DOHH2 (cell line): ENCODE data around the gene CACNA2D3.

Source experiments
- H3F3A ChIP-seq: fragments of 200-600 bp; sonication (generic), shearing (Covaris generic); 2 replicates; pipeline ENCODE4 v1.6.0; 2016; ENCODE audit warnings: antibody characterized with exemption, mild to moderate bottlenecking; ENCODE audit not compliant: control insufficient read depth, insufficient read depth
- H3K27ac ChIP-seq: fragments of 200-600 bp; sonication (generic); 2 replicates; pipeline ENCODE4 v1.5.1; 2014; ENCODE audit warnings: low read depth, mild to moderate bottlenecking, low read length, moderate library complexity
- H3K27me3 ChIP-seq: fragments of 200-600 bp; sonication (generic); 2 replicates; pipeline ENCODE4 v1.6.1; 2014; ENCODE audit warnings: mild to moderate bottlenecking, low read length, mixed read lengths; ENCODE audit not compliant: control insufficient read depth
- H3K36me3 ChIP-seq: fragments of 200-600 bp; sonication (generic); 2 replicates; pipeline ENCODE4 v1.6.1; 2014; ENCODE audit warnings: mild to moderate bottlenecking, low read length, moderate library complexity, mixed read lengths; ENCODE audit not compliant: control insufficient read depth
- H3K4me1 ChIP-seq: fragments of 200-600 bp; sonication (generic); 2 replicates; pipeline ENCODE4 v1.6.1; 2014; ENCODE audit warnings: mild to moderate bottlenecking, low read length, mixed read lengths; ENCODE audit not compliant: control insufficient read depth
- H3K4me2 ChIP-seq: fragments of 200-600 bp; sonication (generic); 2 replicates; pipeline ENCODE4 v1.6.0; 2014; ENCODE audit warnings: mild to moderate bottlenecking, low read length, moderate library complexity
- H3K4me3 ChIP-seq: fragments of 200-600 bp; sonication (generic); 2 replicates; pipeline ENCODE4 v1.5.1; 2014; ENCODE audit warnings: mild to moderate bottlenecking, low read length, mixed read lengths
- H3K79me2 ChIP-seq: fragments of 200-600 bp; sonication (generic); 2 replicates; pipeline ENCODE4 v1.6.1; 2014; ENCODE audit warnings: mild to moderate bottlenecking, low read length, mixed read lengths; ENCODE audit not compliant: control insufficient read depth
- H3K9me2 ChIP-seq: fragments of 200-600 bp; sonication (generic); replicated peaks from 2 replicates; pipeline ENCODE4 v1.6.1; 2014; ENCODE audit warnings: mild to moderate bottlenecking, low read length, mixed read lengths; ENCODE audit not compliant: control insufficient read depth
- H3K9me3 ChIP-seq: fragments of 200-600 bp; sonication (generic); 2 replicates; pipeline ENCODE4 v1.6.1; 2014; ENCODE audit warnings: antibody characterized with exemption, low read length, mixed read lengths; ENCODE audit not compliant: control insufficient read depth, insufficient read depth
- H4K20me1 ChIP-seq: fragments of 200-600 bp; sonication (generic); 2 replicates; pipeline ENCODE4 v1.6.0; 2014; ENCODE audit warnings: low read depth, mild to moderate bottlenecking, antibody characterized with exemption, low read length, moderate library complexity; ENCODE audit not compliant: control insufficient read depth, insufficient read depth
- EZH2phosphoT487 ChIP-seq: fragments of 200-600 bp; sonication (generic); IDR thresholded peaks from 2 replicates; pipeline ENCODE4 v1.6.1; 2017; ENCODE audit warnings: borderline replicate concordance, mild to moderate bottlenecking, antibody characterized with exemption, low read length, moderate library complexity, mixed read lengths
- TF ChIP-seq, protein P1 (sequence below): fragments of 200-600 bp; sonication (generic); IDR thresholded peaks from one replicate; pipeline ENCODE4 v1.5.1; 2014; ENCODE audit warnings: antibody characterized with exemption, mild to moderate bottlenecking, low read depth, low read length; ENCODE audit not compliant: poor library complexity, severe bottlenecking

Gene CACNA2D3

DNA sequence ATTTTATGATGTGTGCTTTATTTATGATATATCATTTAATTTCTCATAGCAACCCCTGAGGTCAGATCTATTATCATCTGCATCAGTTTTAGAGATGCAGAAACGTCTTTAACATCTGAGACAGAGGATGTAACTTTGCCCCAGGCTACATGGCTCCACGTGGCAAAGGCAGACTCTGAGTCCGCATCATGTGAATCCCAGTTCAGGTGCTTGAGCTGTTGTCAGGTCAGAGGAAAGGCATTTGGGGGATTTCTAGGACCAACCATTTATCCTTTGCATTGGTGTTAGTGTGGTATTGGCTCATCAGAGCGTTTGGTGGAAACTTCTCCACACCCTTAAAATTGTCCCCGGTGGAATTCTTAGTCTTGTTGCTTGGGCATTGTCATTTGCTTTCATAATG lies 10.8 kb downstream of the CACNA2D3 start:
- Histone ChIP-seq H3K27ac (no peak overlapping the region), H3K27me3 (no peaks in the 10 kb centered on the region), H3K4me3 (no peak overlapping the region), H4K20me1 (no peaks in the 10 kb centered on the region), H3K9me2 (no peaks in the 10 kb centered on the region), H3F3A (no peaks in the 10 kb centered on the region), H3K4me2 (no peak overlapping the region), H3K4me1 (no peaks in the 10 kb centered on the region), H3K9me3 (no peaks in the 10 kb centered on the region), H3K36me3 (no peaks in the 10 kb centered on the region), H3K79me2 (no peaks in the 10 kb centered on the region)
- no peak for TF ChIP-seq EZH2phosphoT487
- TF ChIP-seq, protein P1, sequence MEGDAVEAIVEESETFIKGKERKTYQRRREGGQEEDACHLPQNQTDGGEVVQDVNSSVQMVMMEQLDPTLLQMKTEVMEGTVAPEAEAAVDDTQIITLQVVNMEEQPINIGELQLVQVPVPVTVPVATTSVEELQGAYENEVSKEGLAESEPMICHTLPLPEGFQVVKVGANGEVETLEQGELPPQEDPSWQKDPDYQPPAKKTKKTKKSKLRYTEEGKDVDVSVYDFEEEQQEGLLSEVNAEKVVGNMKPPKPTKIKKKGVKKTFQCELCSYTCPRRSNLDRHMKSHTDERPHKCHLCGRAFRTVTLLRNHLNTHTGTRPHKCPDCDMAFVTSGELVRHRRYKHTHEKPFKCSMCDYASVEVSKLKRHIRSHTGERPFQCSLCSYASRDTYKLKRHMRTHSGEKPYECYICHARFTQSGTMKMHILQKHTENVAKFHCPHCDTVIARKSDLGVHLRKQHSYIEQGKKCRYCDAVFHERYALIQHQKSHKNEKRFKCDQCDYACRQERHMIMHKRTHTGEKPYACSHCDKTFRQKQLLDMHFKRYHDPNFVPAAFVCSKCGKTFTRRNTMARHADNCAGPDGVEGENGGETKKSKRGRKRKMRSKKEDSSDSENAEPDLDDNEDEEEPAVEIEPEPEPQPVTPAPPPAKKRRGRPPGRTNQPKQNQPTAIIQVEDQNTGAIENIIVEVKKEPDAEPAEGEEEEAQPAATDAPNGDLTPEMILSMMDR, result no peak

DNA sequence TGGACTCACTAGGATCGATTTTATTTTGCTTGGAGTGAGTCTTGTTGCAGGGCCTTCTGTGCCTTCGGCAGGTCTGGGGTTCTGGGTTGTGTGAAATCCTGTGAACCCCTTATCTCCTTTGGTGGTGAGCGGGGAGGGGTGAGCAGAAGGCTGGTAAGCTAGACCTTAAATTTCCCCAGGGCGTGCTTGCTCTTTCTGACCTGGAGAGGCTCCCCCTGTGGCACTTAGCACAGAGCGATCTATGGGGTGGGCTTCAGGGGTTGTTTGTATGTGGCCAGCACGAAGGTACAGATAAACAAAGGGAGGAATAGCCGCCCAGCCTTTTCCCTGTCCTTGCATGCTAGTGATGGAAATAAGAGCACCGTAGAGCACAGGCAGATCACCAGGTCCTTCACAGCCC lies 11.8 kb downstream of the CACNA2D3 start:
- no peak overlapping the region for H3K27ac ChIP-seq
- no peaks in the 10 kb centered on the region for H3K27me3 ChIP-seq
- H4K20me1 ChIP-seq, result no peaks in the 10 kb centered on the region
- H3K36me3 ChIP-seq, result no peaks in the 10 kb centered on the region
- H3K4me3 ChIP-seq, result no peak overlapping the region
- H3K79me2 ChIP-seq, result no peaks in the 10 kb centered on the region
- H3K4me2 ChIP-seq, result no peak overlapping the region
- H3K9me2 ChIP-seq, result no peaks in the 10 kb centered on the region
- no peak for TF ChIP-seq EZH2phosphoT487
- TF ChIP-seq, protein P1, result no peak
- no peaks in the 10 kb centered on the region for H3F3A ChIP-seq
- H3K9me3 ChIP-seq, result no peaks in the 10 kb centered on the region
- no peaks in the 10 kb centered on the region for H3K4me1 ChIP-seq

DNA sequence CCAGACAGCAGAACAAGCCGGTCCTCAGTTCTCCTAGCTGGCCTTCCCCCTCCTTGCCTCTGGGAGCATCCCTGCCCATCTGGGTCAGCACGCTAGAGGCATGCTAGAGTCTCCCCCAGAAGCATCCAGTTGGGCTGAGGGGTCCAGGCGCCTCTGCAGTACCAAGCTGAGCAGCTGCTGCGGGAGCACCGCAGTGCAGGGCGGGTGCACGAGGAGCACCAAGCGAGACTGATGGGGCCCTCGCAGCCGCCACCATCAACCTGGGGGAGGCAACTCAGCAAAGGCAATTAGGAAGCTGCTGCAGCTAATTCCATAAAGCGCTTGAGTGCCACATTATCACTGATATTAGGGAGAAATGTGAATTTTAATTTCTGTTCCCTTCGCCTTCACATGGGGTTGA lies 12.4 kb downstream of the CACNA2D3 start:
- no peaks in the 10 kb centered on the region for H3K4me1 ChIP-seq
- H3K4me3 ChIP-seq, result no peak overlapping the region
- no peak for TF ChIP-seq EZH2phosphoT487
- TF ChIP-seq, protein P1, result no peak
- no peaks in the 10 kb centered on the region for H3K79me2 ChIP-seq
- H3K4me2 ChIP-seq, result no peak overlapping the region
- no peaks in the 10 kb centered on the region for H4K20me1 ChIP-seq
- no peaks in the 10 kb centered on the region for H3F3A ChIP-seq
- H3K36me3 ChIP-seq, result no peaks in the 10 kb centered on the region
- no peaks in the 10 kb centered on the region for H3K9me2 ChIP-seq
- no peaks in the 10 kb centered on the region for H3K27me3 ChIP-seq
- no peak overlapping the region for H3K27ac ChIP-seq
- H3K9me3 ChIP-seq, result no peaks in the 10 kb centered on the region

DNA sequence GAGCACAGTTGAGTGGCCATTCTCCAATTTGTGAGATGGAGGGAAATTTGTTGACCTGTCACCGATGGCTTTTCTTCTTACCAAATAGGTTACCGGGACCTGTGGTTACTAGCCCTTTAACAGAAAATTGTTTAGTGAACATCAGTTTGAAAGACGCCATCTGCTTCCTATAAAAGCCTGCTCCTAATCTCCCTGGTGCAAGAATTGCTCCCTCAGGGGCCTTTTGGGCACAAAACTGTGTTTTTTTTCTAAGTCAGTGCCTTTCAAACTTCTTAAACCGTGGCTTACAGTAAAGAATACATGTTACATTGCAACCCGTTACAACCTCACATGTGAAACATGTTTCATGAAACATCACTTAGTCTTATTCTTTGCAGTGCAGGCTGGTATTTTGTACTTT lies 15.0 kb downstream of the CACNA2D3 start:
- Histone ChIP-seq H3K36me3 (no peaks in the 10 kb centered on the region), H3K27ac (no peak overlapping the region), H4K20me1 (no peaks in the 10 kb centered on the region), H3K4me2 (no peak overlapping the region), H3F3A (no peaks in the 10 kb centered on the region), H3K27me3 (no peaks in the 10 kb centered on the region), H3K9me2 (no peaks in the 10 kb centered on the region), H3K4me3 (no peak overlapping the region), H3K9me3 (no peaks in the 10 kb centered on the region), H3K4me1 (no peaks in the 10 kb centered on the region), H3K79me2 (no peaks in the 10 kb centered on the region)
- no peak for TF ChIP-seq EZH2phosphoT487
- TF ChIP-seq, protein P1, result no peak
